Neural cell (in vitro differentiated cells): Measurements from ENCODE around the gene GNB1.

ENCODE experiments used
- CTCF ChIP-seq: fragments of 450-650 bp; IDR thresholded peaks from 2 replicates; pipeline ENCODE4 v1.5.1; 2014; ENCODE audit warnings: antibody characterized with exemption, mild to moderate bottlenecking, moderate library complexity; ENCODE audit not compliant: poor library complexity, severe bottlenecking
- EP300 ChIP-seq: fragments of 450-650 bp; conservative IDR thresholded peaks from 2 replicates; pipeline ENCODE4 v1.6.1; 2014; ENCODE audit warnings: antibody characterized with exemption, mild to moderate bottlenecking, moderate library complexity; ENCODE audit not compliant: poor library complexity, severe bottlenecking
- SMC3 ChIP-seq: fragments of 450-650 bp; conservative IDR thresholded peaks from 2 replicates; pipeline ENCODE4 v1.6.1; 2014; ENCODE audit warnings: antibody characterized with exemption, mild to moderate bottlenecking, moderate library complexity; ENCODE audit not compliant: poor library complexity

GRCh38 chr1:1907098-1907736 lies 16.3 kb upstream of the GNB1 start:
- TF ChIP-seq SMC3, result no peak
- no peak for TF ChIP-seq CTCF
- no peak for TF ChIP-seq EP300
